GM12878 (cell line): Measurements from ENCODE around the gene COL21A1. TPM values are rescaled to one million over a fixed set of nuclear protein-coding genes. Genes with fewer than 3 reads are reported as not detected.

Experiments
- ATAC-seq: fragments of 200-7000 bp; cut with Tn5 transposase; 3 replicates; pipeline ENCODE4 v1.9.1; 2020; ENCODE audit warnings: mild to moderate bottlenecking, moderate library complexity
- BruUV-seq: library from RNA; stranded (reverse); fragments of 400-500 nt; replicated peaks from 2 replicates; lab custom pipeline; 2021; lab: Mats Ljungman, UMichigan
- CTCF ChIA-PET: fragments of 300-600 bp; sonication (Branson Sonifier 250); formaldehyde crosslinking; extraction: SDS; loops from one replicate; lab custom pipeline; 2021; ENCODE audit warnings: inconsistent platforms; lab: Yijun Ruan, JAX
- POLR2A ChIA-PET: fragments of 350-600 bp; formaldehyde crosslinking; extraction: SDS; loops from one replicate; lab custom pipeline; 2021; ENCODE audit warnings: inconsistent platforms; lab: Charles Lee
- RAD21 ChIA-PET: fragments of 300-600 bp; sonication (Branson Sonifier 250); formaldehyde crosslinking; loops from one replicate; lab custom pipeline; 2023; ENCODE audit warnings: antibody characterized with exemption; ENCODE audit not compliant: unreplicated experiment; lab: Charles Lee
- SMC1A ChIA-PET: fragments of 300-600 bp; sonication (Branson Sonifier 250); formaldehyde crosslinking; loops from one replicate; lab custom pipeline; 2023; ENCODE audit not compliant: unreplicated experiment, uncharacterized antibody; lab: Charles Lee
- DNase-seq: peaks from one replicate; pipeline ENCODE4 v3.0.0-alpha.2; 2011; ENCODE audit warnings: low read depth, low spot score
- FAIRE-seq: peaks from 3 replicates; lab custom pipeline; 2011; peaks lifted over from hg19 to GRCh38; lab: Jason Lieb, UNC
- H2AFZ ChIP-seq: 2 replicates; pipeline ENCODE4 v1.6.0; 2011; ENCODE audit warnings: low read depth, low read length, control low read depth; ENCODE audit not compliant: control insufficient read depth
- H3K27ac ChIP-seq: 2 replicates; pipeline ENCODE4 v1.5.1; 2011; ENCODE audit warnings: control low read depth; ENCODE audit not compliant: control insufficient read depth, insufficient read depth
- H3K27me3 ChIP-seq, 2 experiments: replicated peaks in 1 of 2; 2 replicates each; pipeline versions ENCODE4 v1.6.0 to v1.6.1; 2011; ENCODE audit warnings: low read length in 1 of 2; ENCODE audit not compliant: control insufficient read depth in 2 of 2, insufficient read depth in 2 of 2
- H3K36me3 ChIP-seq, 2 experiments: 2 replicates each; pipeline ENCODE4 v1.5.1; 2011; ENCODE audit warnings: low read length in 1 of 2; ENCODE audit not compliant: control insufficient read depth in 2 of 2, insufficient read depth in 2 of 2
- H3K4me1 ChIP-seq: 2 replicates; pipeline ENCODE4 v1.6.1; 2011; ENCODE audit warnings: mild to moderate bottlenecking, low read length, moderate library complexity, mixed read lengths; ENCODE audit not compliant: control insufficient read depth, insufficient read depth
- H3K4me2 ChIP-seq: 2 replicates; pipeline ENCODE4 v1.6.0; 2011; ENCODE audit warnings: control low read depth; ENCODE audit not compliant: control insufficient read depth, insufficient read depth
- H3K4me3 ChIP-seq: fragments of 200-600 bp; sonication (generic); 2 replicates; pipeline ENCODE4 v1.5.1; 2016
- H3K79me2 ChIP-seq: 2 replicates; pipeline ENCODE4 v1.6.0; 2011; ENCODE audit warnings: low read length; ENCODE audit not compliant: control insufficient read depth, insufficient read depth
- H3K9ac ChIP-seq: 2 replicates; pipeline ENCODE4 v1.8.0; 2011; ENCODE audit warnings: low read length, control low read depth, mixed read lengths; ENCODE audit not compliant: control insufficient read depth, insufficient read depth
- H3K9me3 ChIP-seq: replicated peaks from 3 replicates; pipeline ENCODE4 v1.5.1; 2011; ENCODE audit warnings: mild to moderate bottlenecking, low read length; ENCODE audit not compliant: control insufficient read depth, insufficient read depth
- H4K20me1 ChIP-seq: 2 replicates; pipeline ENCODE4 v1.6.0; 2011; ENCODE audit not compliant: control insufficient read depth, insufficient read depth
- BACH1 ChIP-seq: fragments of 450-650 bp; IDR thresholded peaks from 2 replicates; pipeline ENCODE4 v1.6.1; 2017; ENCODE audit warnings: mild to moderate bottlenecking, borderline replicate concordance
- CREB1 ChIP-seq: IDR thresholded peaks from 2 replicates; pipeline ENCODE4 v1.6.1; 2012; ENCODE audit warnings: low read depth, mild to moderate bottlenecking, inconsistent platforms
- FOS ChIP-seq: IDR thresholded peaks from 3 replicates; pipeline ENCODE4 v1.6.1; 2011; ENCODE audit warnings: borderline replicate concordance; ENCODE audit not compliant: insufficient read length; ENCODE audit errors: extremely low read depth
- FOXM1 ChIP-seq: IDR thresholded peaks from 2 replicates; pipeline ENCODE4 v1.6.1; 2012; ENCODE audit warnings: low read depth, mild to moderate bottlenecking, inconsistent platforms, low read length, moderate library complexity
- GABPA ChIP-seq: IDR thresholded peaks from 2 replicates; pipeline ENCODE4 v1.6.1; 2014; ENCODE audit warnings: antibody characterized with exemption, low read depth, mild to moderate bottlenecking, inconsistent platforms
- JUND ChIP-seq: IDR thresholded peaks from 2 replicates; pipeline ENCODE4 v1.6.1; 2012; ENCODE audit warnings: low read depth, mild to moderate bottlenecking, low read length, improper control_type of control experiment, moderate library complexity
- MEF2A ChIP-seq: IDR thresholded peaks from 2 replicates; pipeline ENCODE4 v1.6.1; 2011; ENCODE audit warnings: low read depth, mild to moderate bottlenecking, low read length, moderate library complexity; ENCODE audit not compliant: insufficient read depth
- POLR2AphosphoS5 ChIP-seq: IDR thresholded peaks from 2 replicates; pipeline ENCODE4 v1.6.1; 2011; ENCODE audit warnings: mild to moderate bottlenecking, low read length, inconsistent platforms
- RELA ChIP-seq: fragments of 450-650 bp; IDR thresholded peaks from 2 replicates; pipeline ENCODE4 v1.8.0; 2014; ENCODE audit warnings: borderline replicate concordance; ENCODE audit not compliant: partially characterized antibody
- SMC3 ChIP-seq: IDR thresholded peaks from 2 replicates; pipeline ENCODE4 v1.6.1; 2011; ENCODE audit warnings: low read length, improper control_type of control experiment, borderline replicate concordance
- SPI1 ChIP-seq: IDR thresholded peaks from 2 replicates; pipeline ENCODE4 v1.6.1; 2011; ENCODE audit warnings: low read depth, mild to moderate bottlenecking, low read length, moderate library complexity, borderline replicate concordance; ENCODE audit not compliant: insufficient read depth
- SREBF1 ChIP-seq: IDR thresholded peaks from 2 replicates; pipeline ENCODE4 v1.6.1; 2012; ENCODE audit warnings: mild to moderate bottlenecking, low read length
- SREBF2 ChIP-seq: IDR thresholded peaks from 2 replicates; pipeline ENCODE4 v1.6.1; 2012; ENCODE audit warnings: mild to moderate bottlenecking, low read length
- SRF ChIP-seq, 2 experiments: IDR thresholded peaks; 2 replicates each; pipeline ENCODE4 v1.6.1; 2011; ENCODE audit warnings: low read depth in 2 of 2, low read length in 2 of 2, mild to moderate bottlenecking in 1 of 2, moderate library complexity in 1 of 2
- TCF3 ChIP-seq: IDR thresholded peaks from 2 replicates; pipeline ENCODE4 v1.6.1; 2012; ENCODE audit warnings: low read depth, mild to moderate bottlenecking, low read length, borderline replicate concordance; ENCODE audit not compliant: insufficient read depth
- WRNIP1 ChIP-seq: IDR thresholded peaks from 2 replicates; pipeline ENCODE4 v1.6.1; 2011; ENCODE audit warnings: low read depth, low read length, improper control_type of control experiment, borderline replicate concordance
- ZBED1 ChIP-seq: IDR thresholded peaks from 2 replicates; pipeline ENCODE4 v1.6.1; 2016; ENCODE audit warnings: borderline replicate concordance
- ZNF622 ChIP-seq: fragments of 450-650 bp; IDR thresholded peaks from 2 replicates; pipeline ENCODE4 v1.6.1; 2017; ENCODE audit warnings: mild to moderate bottlenecking, inconsistent platforms
- WGBS: methylation state at CpG from one replicate; pipeline ENCODE4 v1.1.6; 2016; ENCODE audit warnings: low lambda C conversion rate; ENCODE audit not compliant: insufficient replicate concordance, insufficient coverage; ENCODE audit errors: missing lambda C conversion rate; 5-methylcytosine and 5-hydroxymethylcytosine counted together
- in situ Hi-C: fragments of 300-500 bp; cut with MboI; formaldehyde crosslinking; loops from 9 replicates; pipeline ENCODE4 v1.14.3; 2018; ENCODE audit warnings: mixed read lengths
- intact Hi-C: fragments of 100-400 bp; cut with micrococcal nuclease; formaldehyde crosslinking; loops from one replicate; pipeline ENCODE4 v1.14.2; 2022; ENCODE audit not compliant: unreplicated experiment
- polyA plus RNA-seq, 11 experiments: library from polyadenylated mRNA; depleted of rRNA in 4 of 11; unstranded in 6 of 11; stranded (reverse) in 5 of 11; fragments of >200 nt; fragmentation: Nextera tagmentation in 4 of 11; fragmentation: Illumina TruSeq in 1 of 11; extraction: Ambion mirVana in 4 of 11; extraction: Trizol in 1 of 11; gene quantifications; 1 replicate in 1 of 11; 2 replicates in 10 of 11; pipeline versions ENCODE4 v1.2.1 to v1.2.3, GENCODE V29; 2011 to 2016; ENCODE audit warnings: inconsistent platforms in 2 of 11, missing spikeins in 2 of 11, low read depth in 1 of 11
- total RNA-seq, 4 experiments: library from RNA; depleted of rRNA in 3 of 4; stranded (reverse); fragments of >200 nt in 3 of 4; fragmentation: Illumina TruSeq in 1 of 4; extraction: Trizol in 1 of 4; gene quantifications; 2 replicates each; pipeline versions ENCODE4 v1.2.1 to v1.2.3, GENCODE V29; 2013 to 2021
- TF ChIP-seq, protein P1 (sequence below): fragments of 450-650 bp; IDR thresholded peaks from 2 replicates; pipeline ENCODE4 v1.6.1; 2016; ENCODE audit warnings: mild to moderate bottlenecking, moderate library complexity, borderline replicate concordance

COL21A1 gene
- total and polyA plus RNA-seq, 10 of the 15 experiments (the other 5 are each of a cell fraction or from before 2014, with no cell fraction given) = 0.10 TPM; not detected in 9

DNA sequence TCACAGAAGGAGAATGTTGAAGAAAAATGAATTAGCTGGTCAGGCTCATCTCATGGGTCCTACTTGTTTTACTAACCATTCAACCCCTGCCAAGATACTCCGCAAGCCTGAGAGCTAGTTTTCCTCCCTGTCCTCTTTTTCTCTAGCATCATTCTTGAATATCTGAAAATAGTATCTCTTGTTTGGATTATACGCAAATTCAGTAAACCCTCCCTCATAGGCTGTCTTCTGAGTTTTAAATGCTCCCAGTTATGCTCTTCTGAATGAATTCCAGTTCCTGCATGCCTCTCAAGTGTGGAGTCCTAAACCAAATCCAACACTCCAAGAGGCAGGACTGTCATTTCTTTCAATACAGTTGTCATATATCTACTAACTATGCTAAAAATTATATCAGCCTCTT, 99.6 kb downstream of the COL21A1 start:
- ChIA-PET SMC1A (interaction anchor here (0.5 kb wide), 1 partner anchor 169 kb away, joined by 3 read pairs; no protein-coding TSS in a partner anchor), CTCF (no interaction called here), RAD21 (no interaction called here), POLR2A (interaction anchor here (0.6 kb wide), 1 partner anchor 336 kb away, joined by 5 read pairs; no protein-coding TSS in a partner anchor)
- Histone ChIP-seq H3K79me2 (no peaks in the 10 kb centered on the region), H3K4me3 (no peak overlapping the region), H3K9ac (no peak overlapping the region), H2AFZ (no peak overlapping the region), H3K4me1 (no peaks in the 10 kb centered on the region), H3K4me2 (no peak overlapping the region), H3K9me3 (no peaks in the 10 kb centered on the region), H4K20me1 (no peaks in the 10 kb centered on the region), H3K27me3 (no peaks in the 10 kb centered on the region), H3K36me3 (no peaks in the 10 kb centered on the region), H3K27ac (no peak overlapping the region)
- FAIRE-seq (no peak), ATAC-seq (no peak), DNase-seq (no peak)
- TF ChIP-seq BACH1 = no peak
- no peak for TF ChIP-seq SMC3
- TF ChIP-seq RELA = no peak
- TF ChIP-seq SRF (IDR thresholded peaks at IDR 0.05; ENCODE audit: low read depth in 2 of 2, low read length in 2 of 2) = no peak
- no peak for TF ChIP-seq TCF3
- TF ChIP-seq CREB1 = no peak
- no peak for TF ChIP-seq POLR2AphosphoS5
- no peak for TF ChIP-seq JUND
- TF ChIP-seq WRNIP1 = no peak
- TF ChIP-seq FOXM1 = no peak
- TF ChIP-seq ZNF622 = no peak
- TF ChIP-seq, protein P1, sequence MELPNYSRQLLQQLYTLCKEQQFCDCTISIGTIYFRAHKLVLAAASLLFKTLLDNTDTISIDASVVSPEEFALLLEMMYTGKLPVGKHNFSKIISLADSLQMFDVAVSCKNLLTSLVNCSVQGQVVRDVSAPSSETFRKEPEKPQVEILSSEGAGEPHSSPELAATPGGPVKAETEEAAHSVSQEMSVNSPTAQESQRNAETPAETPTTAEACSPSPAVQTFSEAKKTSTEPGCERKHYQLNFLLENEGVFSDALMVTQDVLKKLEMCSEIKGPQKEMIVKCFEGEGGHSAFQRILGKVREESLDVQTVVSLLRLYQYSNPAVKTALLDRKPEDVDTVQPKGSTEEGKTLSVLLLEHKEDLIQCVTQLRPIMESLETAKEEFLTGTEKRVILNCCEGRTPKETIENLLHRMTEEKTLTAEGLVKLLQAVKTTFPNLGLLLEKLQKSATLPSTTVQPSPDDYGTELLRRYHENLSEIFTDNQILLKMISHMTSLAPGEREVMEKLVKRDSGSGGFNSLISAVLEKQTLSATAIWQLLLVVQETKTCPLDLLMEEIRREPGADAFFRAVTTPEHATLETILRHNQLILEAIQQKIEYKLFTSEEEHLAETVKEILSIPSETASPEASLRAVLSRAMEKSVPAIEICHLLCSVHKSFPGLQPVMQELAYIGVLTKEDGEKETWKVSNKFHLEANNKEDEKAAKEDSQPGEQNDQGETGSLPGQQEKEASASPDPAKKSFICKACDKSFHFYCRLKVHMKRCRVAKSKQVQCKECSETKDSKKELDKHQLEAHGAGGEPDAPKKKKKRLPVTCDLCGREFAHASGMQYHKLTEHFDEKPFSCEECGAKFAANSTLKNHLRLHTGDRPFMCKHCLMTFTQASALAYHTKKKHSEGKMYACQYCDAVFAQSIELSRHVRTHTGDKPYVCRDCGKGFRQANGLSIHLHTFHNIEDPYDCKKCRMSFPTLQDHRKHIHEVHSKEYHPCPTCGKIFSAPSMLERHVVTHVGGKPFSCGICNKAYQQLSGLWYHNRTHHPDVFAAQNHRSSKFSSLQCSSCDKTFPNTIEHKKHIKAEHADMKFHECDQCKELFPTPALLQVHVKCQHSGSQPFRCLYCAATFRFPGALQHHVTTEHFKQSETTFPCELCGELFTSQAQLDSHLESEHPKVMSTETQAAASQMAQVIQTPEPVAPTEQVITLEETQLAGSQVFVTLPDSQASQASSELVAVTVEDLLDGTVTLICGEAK = no peak
- no peak for TF ChIP-seq ZBED1
- TF ChIP-seq MEF2A = no peak
- TF ChIP-seq SREBF1 = no peak
- no peak for TF ChIP-seq SREBF2
- TF ChIP-seq GABPA = no peak
- TF ChIP-seq FOS = no peak
- no peak for TF ChIP-seq SPI1
- in situ Hi-C loops = no loop called here
- WGBS = 60% methylated on average over 2 of the region's 2 CpGs
- no TSS peak for BruUV-seq
- intact Hi-C loops = no loop called here
